GM21360 (cell line): ENCODE measurements around the gene ASIC4.
A peak's percentile ranks its signal among the peaks of the same experiment; 100 is the strongest.

Source experiments
- ATAC-seq: cut with Tn5 transposase; IDR thresholded peaks from one replicate; pipeline ENCODE4 v1.9.1; 2021; ENCODE audit warnings: mild to moderate bottlenecking, moderate library complexity; ENCODE audit not compliant: unreplicated experiment

The ASIC4 gene, protein sequence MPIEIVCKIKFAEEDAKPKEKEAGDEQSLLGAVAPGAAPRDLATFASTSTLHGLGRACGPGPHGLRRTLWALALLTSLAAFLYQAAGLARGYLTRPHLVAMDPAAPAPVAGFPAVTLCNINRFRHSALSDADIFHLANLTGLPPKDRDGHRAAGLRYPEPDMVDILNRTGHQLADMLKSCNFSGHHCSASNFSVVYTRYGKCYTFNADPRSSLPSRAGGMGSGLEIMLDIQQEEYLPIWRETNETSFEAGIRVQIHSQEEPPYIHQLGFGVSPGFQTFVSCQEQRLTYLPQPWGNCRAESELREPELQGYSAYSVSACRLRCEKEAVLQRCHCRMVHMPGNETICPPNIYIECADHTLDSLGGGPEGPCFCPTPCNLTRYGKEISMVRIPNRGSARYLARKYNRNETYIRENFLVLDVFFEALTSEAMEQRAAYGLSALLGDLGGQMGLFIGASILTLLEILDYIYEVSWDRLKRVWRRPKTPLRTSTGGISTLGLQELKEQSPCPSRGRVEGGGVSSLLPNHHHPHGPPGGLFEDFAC

DNA sequence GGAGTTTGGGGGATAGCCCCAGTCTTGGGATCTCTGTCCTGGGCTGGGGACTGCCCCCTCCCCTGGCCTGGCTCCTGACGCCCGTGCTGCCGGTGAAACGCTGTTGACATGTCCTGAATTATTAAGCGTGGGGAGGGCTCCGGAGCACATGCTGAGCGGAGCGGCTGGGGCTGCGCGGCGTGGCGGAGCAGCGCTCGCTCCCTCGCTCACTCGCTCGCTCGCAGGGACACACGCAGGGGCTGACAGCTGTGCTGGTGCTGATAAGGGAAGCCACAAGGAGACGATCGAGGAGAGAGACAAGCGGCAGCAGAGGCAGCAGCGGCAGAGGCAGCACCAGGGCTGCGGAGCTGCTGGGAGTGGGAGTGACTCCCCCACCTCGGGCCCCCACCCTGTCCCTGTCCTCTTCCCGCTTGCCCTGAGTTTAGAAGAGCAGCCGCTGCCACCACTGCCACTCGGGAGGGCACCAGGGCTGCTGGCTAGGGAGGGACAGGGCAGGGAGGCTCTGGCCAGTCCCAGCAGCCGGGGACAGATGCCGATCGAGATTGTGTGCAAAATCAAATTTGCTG is at the start of gene ASIC4:
TSS of gene ASIC4 (plus strand) at position 287 of the 566 bp plus-strand sequence. CDS start at position 530, 243 bp downstream.
- no peak for ATAC-seq

DNA sequence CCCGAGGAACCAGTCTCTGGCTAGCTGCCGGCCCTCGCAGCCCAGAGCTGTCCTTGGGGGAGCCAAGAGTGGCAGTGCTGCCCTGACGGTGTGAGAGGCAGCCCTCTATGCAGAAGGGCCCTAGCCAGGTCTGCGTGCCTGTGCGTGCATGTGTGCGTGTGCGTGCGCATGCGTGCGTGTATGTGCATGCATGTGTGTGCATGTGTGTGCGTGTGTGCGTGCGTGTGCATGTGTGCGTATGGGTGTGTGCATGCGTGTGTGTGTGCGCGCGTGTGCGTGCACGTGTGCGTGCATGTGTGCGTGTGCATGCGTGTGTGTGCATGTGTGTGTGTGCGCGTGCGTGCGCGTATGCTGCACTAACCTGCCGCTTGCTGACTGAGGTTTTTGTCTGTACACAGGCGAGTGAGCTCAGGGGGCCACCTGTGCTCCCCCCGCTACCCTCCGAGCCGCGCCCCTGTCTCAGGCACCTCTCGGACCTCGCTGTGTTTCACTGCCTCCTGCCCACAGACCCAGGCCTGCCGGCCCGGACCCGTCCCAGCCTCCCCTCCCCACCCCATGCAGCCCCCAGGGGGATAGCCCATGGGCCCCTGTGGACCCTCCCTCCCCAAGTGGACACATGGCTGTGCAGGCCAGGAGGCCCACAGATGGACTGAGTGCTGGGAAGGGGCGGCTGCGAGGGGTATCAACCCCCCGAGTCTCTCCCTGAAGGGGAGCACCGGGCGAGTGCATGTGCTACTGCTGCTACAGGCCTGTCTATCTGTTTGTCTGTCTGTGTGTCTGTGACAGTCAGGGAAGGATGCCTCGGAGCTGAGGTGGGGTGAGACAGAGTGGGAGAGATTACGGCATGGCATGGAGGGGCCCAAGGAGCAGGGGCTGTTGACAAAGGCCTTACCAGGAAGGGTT is 48.4 kb upstream of the ASIC4 start:
- ATAC-seq = no peak

DNA sequence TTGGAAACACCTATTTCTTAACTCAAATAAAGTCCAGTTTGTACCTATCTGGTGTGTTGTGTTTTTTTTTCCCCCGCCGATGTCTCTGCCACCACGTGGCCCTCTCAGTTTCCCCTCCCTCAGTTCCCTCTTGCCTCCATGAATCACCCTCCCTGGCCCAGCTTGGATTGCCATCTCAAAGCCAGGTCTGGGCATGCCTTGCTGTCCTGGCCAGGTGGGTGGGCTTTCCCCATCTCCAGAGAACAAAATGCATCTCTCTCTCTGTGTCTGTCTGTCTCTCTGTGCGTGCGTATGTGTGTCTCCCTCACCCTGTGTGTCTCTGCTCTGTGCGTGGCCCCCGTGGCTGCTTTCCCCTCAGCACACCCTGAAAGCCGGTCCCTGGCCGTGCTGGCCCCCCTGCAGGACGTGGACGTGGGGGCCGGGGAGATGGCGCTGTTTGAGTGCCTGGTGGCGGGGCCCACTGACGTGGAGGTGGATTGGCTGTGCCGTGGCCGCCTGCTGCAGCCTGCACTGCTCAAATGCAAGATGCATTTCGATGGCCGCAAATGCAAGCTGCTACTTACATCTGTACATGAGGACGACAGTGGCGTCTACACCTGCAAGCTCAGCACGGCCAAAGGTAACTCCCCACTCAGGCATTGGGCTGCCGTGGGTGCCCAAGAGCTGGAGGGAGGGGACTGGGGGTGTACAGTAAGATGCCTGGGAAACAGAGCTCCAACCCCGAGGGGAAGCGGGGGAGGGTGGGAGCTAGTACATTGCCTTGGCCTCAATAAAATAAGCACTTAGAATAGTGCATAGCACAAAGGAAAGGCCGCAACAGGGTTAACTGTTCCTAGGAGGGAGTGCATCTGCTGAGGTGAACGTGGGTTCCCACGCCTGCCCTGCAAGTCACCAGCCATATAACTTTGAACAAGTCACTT is 47.2 kb upstream of the ASIC4 start:
- no peak for ATAC-seq

DNA sequence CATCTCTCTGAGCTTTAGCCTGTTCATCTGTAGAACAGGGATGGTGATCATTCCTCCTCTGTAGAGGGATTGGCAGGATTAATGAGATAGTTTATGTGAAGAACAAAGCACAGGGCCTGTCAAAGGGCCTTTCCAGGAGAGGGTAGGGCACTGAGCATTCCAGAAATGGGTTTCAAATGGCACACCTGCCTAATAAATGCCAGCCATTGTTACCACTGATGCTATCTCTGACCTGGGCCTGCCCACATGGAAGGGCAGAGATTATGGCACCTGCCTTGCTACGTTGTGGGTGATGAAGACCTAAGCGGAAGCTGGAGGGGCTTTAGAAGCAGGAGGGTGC is 46.6 kb upstream of the ASIC4 start:
- no peak for ATAC-seq

DNA sequence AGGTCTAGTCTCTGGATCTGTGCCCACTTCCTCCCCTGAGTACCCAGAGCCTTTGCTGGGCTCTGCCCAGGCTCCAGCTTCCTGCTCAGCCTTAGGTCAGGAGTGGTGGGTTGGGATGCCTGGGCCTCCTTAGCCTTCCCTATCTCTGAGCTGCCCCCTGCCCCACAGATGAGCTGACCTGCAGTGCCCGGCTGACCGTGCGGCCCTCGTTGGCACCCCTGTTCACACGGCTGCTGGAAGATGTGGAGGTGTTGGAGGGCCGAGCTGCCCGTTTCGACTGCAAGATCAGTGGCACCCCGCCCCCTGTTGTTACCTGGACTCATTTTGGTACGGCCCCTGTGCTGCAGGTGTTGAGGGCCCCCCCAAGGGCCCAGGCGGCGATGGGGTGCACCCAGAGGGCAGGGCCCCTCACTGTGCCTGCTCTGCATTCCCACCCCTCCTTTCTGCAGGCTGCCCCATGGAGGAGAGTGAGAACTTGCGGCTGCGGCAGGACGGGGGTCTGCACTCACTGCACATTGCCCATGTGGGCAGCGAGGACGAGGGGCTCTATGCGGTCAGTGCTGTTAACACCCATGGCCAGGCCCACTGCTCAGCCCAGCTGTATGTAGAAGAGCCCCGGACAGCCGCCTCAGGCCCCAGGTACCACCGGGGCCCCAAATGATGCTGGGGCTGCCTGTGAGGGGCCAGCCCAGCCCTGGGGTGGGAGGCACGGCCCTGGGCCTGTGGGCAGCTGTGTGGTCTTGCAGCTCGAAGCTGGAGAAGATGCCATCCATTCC is 45.7 kb upstream of the ASIC4 start:
- no peak for ATAC-seq

DNA sequence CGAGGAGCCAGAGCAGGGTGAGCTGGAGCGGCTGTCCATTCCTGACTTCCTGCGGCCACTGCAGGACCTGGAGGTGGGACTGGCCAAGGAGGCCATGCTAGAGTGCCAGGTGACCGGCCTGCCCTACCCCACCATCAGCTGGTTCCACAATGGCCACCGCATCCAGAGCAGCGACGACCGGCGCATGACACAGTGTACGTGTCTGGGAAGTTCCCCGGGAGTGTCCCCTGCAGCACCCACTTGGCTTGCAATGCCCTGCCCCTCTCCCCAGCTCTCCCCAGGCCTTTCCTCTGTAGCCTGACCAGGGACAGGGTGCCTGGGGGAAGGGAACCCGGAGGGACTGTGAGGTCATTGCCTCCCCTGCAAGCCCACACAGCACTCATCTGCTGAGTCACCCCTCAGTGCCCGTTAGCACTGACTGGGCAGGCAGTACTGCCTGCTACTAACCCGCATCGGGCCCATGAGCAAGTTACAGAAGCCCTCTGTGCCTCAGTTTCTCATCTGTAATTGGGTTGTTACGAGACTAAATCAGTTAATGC is 45.0 kb upstream of the ASIC4 start:
- ATAC-seq = no peak

DNA sequence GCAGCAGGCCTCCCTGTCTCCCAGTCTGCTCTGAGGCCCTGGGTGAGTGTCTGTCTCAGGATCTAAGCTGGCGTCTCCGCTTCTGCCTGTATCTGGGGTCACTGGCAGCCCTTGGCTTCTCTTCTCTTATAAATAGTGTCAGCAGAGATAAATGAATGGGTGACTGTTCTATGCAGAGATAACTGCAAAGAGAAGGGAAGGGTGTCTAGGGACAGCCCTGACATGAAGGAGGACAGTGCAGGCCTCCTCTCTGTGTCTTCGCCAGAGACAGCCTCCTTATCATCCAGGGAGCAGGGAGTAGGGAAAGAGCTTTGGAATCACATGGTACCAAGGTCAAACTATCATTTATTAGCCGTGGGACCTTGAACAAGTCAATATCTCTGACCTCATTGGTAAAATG is 43.9 kb upstream of the ASIC4 start:
- ATAC-seq = no peak

DNA sequence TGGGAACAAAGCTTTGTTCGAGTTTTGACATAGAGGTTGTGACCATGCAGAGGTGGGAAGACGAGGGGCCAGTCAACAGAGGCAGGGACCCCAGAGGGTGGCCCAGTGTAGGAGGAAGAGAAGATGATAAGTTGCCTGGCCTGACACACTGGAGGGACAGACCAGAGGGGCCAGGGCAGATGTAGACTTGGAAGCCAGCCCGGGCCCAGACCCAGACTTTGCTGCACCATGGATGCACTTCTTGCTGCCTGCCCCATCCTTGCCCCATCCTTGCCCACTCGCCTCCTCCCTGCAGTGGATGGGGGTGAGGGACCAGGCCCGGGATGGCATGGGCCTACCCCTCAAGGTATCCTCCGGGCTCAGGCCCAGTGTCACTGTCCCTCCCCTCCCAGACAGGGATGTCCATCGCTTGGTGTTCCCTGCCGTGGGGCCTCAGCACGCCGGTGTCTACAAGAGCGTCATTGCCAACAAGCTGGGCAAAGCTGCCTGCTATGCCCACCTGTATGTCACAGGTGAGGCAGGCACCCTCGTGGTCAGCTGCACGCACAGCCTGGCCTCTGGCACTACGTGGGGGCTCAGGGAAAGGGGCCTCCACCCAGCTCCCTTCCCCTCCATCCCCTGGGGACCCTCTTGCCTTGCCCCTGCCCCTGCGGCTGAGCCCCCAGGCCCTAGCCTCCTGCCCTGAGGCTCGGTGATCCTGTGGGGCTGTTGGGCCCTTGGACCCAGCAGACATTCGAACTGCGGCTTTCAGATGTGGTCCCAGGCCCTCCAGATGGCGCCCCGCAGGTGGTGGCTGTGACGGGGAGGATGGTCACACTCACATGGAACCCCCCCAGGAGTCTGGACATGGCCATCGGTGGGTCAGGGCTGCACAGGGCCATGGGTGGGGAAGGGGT is 42.6 kb upstream of the ASIC4 start:
- no peak for ATAC-seq

DNA sequence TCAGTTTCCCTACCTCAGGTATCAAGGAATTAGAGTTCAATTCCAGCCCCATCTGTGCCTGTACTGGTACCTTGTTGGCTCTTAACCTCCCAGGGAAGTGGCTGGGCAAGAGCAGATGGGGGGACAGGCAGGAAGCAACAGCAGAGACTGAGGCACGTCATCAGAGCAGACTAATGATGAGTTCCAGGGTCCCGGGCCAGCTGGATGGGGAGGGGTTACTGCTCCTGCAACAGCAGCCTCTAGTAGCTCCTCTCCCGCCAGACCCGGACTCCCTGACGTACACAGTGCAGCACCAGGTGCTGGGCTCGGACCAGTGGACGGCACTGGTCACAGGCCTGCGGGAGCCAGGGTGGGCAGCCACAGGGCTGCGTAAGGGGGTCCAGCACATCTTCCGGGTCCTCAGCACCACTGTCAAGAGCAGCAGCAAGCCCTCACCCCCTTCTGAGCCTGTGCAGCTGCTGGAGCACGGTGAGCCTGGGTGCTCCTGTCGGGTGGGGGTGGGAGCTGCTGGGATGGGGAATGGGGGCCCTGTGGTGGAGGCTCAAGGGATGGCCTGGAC is 41.6 kb upstream of the ASIC4 start:
- no peak for ATAC-seq

DNA sequence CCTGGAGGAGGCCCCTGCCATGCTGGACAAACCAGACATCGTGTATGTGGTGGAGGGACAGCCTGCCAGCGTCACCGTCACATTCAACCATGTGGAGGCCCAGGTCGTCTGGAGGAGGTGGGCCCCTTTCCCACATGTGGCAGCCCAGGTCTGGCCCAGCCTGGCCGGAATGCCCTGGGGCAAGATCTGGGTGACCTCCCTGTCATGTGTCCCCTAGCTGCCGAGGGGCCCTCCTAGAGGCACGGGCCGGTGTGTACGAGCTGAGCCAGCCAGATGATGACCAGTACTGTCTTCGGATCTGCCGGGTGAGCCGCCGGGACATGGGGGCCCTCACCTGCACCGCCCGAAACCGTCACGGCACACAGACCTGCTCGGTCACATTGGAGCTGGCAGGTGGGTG is 40.8 kb upstream of the ASIC4 start:
- no peak for ATAC-seq

DNA sequence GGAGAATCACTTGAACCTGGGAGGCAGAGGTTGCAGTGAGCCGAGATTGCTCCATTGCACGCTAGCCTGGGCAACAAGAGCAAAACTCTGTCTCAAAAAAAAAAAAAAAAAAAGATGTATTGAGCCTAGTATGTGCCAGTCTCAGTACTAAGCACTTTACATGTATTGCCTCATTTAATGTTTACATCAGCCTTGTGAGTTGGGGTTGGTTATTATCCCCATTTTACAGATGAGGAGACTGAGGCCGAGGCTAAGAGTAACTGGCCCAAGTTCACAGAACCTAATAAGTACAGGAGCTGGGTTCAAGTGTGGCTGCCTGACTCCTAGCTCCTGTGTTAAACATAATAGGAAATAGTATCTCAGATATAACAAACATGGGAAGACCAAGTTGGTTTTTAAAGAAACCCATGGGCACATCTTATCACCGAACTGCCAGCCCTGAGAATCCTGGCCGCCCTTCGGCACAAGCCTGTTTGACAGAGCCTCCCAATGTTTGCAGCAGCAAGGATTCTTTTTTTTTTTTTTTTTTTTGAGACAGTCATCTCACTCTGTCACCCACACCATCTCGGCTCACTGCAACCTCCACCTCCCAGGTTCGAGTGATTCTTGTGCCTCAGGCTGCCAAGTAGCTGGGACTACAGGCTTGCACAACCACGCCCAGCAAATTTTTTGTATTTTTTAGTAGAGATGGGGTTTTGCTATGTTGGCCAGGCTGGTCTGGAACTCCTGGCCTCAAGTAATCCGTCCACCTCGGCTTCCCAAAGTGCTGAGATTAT is 39.8 kb upstream of the ASIC4 start:
- ATAC-seq = no peak

DNA sequence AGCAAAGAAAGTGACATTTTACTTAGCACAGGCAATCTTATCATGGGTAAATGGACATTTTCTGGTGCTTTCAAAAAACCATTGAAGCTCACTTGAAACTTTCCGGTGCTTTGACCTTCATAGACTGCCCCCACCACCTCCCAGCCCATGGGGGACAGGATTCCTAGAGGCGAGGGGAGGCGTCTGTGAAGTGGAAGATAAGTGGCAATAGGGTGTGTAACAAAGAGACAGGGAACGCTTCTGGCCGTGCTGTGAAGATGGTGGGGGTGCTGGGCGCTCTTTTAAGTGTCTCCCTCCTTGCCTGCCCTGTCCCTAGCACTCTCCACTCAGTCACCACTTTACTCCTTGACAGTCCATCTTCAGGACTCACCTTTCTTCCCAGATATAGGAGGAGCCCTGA is 39.0 kb upstream of the ASIC4 start:
- no peak for ATAC-seq

DNA sequence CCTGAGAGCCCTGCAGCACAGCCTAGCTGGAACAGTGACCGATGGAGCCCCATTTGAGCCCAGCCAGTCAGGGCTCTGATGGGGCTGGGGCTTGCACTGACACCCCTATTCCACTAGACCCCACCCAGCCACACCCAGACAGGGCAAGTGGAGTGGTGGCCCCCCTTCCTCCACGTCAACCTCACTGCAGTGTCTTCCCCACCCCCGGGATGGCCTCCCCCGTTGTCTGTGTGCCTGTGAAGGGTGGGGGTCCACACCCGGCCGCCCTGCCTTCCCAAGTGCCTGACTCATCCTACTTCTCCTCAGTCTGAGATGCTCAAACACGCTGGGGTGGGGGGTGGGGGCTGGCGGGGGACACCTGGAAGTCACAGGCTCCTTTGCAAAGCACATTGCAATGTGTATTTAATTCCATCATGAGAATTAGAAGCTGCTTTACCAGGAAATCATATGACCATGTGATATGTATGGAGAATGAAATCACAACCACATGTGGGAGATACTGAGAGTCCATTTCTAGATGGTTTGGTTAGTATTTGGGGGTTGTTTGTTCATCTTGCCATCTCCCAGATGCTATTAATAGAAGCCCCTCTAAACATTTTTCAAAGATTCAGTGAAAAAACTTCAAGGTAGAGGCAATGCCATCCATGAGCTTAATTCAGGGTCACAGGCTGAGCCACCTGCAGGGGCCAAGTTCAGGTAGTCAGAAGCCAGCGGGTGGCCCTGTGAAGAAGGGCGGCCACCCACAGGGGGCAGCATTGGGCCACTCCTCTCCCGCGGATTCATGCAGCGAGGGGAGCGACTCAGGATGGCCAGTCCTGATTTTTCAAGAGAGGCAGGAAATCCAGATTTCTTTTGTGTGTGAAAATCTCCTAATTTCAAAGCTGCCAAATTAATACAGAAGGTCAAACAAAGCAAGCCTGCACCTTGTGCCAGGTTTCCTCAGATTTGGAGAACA is 38.3 kb upstream of the ASIC4 start:
- peak; percentile 65 for ATAC-seq

DNA sequence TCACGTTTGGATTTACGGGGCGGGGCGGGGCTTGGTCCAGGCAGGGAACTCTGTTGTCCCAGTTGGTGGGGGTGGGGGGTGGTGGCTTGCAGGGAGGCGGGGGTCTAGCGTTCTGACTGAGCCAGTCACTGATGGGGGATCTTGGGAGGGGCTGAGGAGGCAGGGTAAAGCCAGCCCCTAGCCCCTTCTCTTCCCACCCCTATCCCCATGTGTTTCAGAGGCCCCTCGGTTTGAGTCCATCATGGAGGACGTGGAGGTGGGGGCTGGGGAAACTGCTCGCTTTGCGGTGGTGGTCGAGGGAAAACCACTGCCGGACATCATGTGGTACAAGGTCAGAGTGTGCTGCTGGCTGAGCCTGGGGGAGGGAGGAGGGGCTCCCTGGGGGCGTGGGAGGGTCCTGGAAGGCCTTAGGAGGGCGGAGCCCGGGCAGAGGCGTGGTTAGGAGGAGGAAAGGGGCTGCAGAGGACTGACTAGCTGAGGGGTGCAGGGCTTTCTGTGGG is 37.6 kb upstream of the ASIC4 start:
- ATAC-seq = no peak

DNA sequence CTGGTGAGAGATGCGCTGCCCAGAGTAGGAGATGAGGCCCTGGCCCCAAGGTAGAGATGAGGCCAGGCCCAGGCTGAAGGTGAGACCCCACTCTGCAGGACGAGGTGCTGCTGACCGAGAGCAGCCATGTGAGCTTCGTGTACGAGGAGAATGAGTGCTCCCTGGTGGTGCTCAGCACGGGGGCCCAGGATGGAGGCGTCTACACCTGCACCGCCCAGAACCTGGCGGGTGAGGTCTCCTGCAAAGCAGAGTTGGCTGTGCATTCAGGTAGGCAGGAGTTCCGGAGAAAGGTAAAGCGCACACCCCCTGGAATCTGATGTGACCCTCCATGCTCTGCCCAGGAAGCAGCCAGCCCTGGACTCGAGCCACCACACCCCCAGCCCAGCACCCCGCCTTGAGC is 37.1 kb upstream of the ASIC4 start:
- no peak for ATAC-seq

DNA sequence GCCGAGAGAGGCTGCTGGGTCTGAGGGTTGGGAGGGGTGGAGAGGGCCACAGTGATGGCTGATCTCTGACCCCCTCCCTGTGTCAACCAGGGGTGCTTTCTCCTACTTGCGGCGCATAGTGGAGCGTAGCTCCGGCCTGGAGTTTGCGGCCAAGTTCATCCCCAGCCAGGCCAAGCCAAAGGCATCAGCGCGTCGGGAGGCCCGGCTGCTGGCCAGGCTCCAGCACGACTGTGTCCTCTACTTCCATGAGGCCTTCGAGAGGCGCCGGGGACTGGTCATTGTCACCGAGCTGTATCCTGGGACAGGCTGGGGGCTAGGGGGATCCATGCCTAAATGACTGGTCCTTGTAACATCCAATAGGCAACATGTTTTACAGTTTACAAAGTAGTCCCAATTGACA is 36.5 kb upstream of the ASIC4 start:
- ATAC-seq = no peak
